GM18519 (cell line): ENCODE results near the gene TYRP1.
"Not testable (repeated sequence)": the region's sequence is repeated elsewhere in the genome, so short reads cannot be mapped to it uniquely, and the experiment has no call there.

Experiments
- ATAC-seq: cut with Tn5 transposase; IDR thresholded peaks from one replicate; pipeline ENCODE4 v1.9.1; 2021; ENCODE audit warnings: mild to moderate bottlenecking, moderate library complexity; ENCODE audit not compliant: unreplicated experiment, low FRiP score

The TYRP1 gene

GRCh38 chr9:12693141-12693540, at the start of gene TYRP1:
TSS of gene TYRP1 (plus strand) at chr9:12693385. CDS start at chr9:12693997, 612 bp downstream.
- no peak for ATAC-seq

- no peak for ATAC-seq
Measured at GRCh38 chr9:12643686-12644085, 49.5 kb upstream of the TYRP1 start.

- no peak for ATAC-seq
Measured at GRCh38 chr9:12648925-12649324, 44.3 kb upstream of the TYRP1 start.

GRCh38 chr9:12651125-12651524, 42.1 kb upstream of the TYRP1 start:
- no peak for ATAC-seq

- no peak for ATAC-seq
Measured at GRCh38 chr9:12652973-12653372, 40.2 kb upstream of the TYRP1 start.

- ATAC-seq: no peak
Measured at GRCh38 chr9:12656803-12657202, 36.4 kb upstream of the TYRP1 start.

GRCh38 chr9:12657233-12657632, 36.0 kb upstream of the TYRP1 start:
- no peak for ATAC-seq

- ATAC-seq: no peak
Measured at GRCh38 chr9:12657998-12658397, 35.2 kb upstream of the TYRP1 start.

GRCh38 chr9:12658531-12659209, 34.5 kb upstream of the TYRP1 start:
- no peak for ATAC-seq

- ATAC-seq: no peak
Measured at GRCh38 chr9:12659220-12659619, 34.0 kb upstream of the TYRP1 start.

GRCh38 chr9:12666813-12667212, 26.4 kb upstream of the TYRP1 start:
- ATAC-seq: no peak

- ATAC-seq: no peak
Measured at GRCh38 chr9:12667892-12668291, 25.3 kb upstream of the TYRP1 start.

GRCh38 chr9:12670006-12670405, 23.2 kb upstream of the TYRP1 start:
- ATAC-seq: no peak

GRCh38 chr9:12674961-12675360, 18.2 kb upstream of the TYRP1 start:
- ATAC-seq: no peak

- not testable (repeated sequence) for ATAC-seq
Measured at GRCh38 chr9:12677462-12678126, 15.6 kb upstream of the TYRP1 start.

- no peak for ATAC-seq
Measured at GRCh38 chr9:12680341-12680740, 12.8 kb upstream of the TYRP1 start.

GRCh38 chr9:12680757-12681156, 12.4 kb upstream of the TYRP1 start:
- ATAC-seq: no peak

- ATAC-seq: no peak
Measured at GRCh38 chr9:12681620-12682019, 11.6 kb upstream of the TYRP1 start.

GRCh38 chr9:12684974-12685373, 8.2 kb upstream of the TYRP1 start:
- no peak for ATAC-seq

GRCh38 chr9:12689233-12689632, 4.0 kb upstream of the TYRP1 start:
- no peak for ATAC-seq

GRCh38 chr9:12694013-12694412, 828 bp downstream of the TYRP1 start:
- ATAC-seq: no peak

GRCh38 chr9:12695474-12695873, 2.3 kb downstream of the TYRP1 start:
- ATAC-seq: no peak
